ENCODE measurements around the gene NMBR. TPM values are rescaled to one million over a fixed set of nuclear protein-coding genes. Genes with fewer than 3 reads are reported as not detected.

Gene NMBR
- total RNA-seq, 4 donors from 2014 or later, result not detected

- TF ChIP-seq CTCF (IDR thresholded peaks at IDR 0.05) (no peak), POLR2A (IDR thresholded peaks at IDR 0.05) (no peak)
- intact Hi-C loops (cut with DNase I; ENCODE audit: low total_unique reads), result no loop called here
- 28 to 35% methylated on average over 1 of the region's 1 CpG for WGBS, 2 donors
- no peak for DNase-seq (ENCODE audit: low spot score in 2 of 2)
- no peak overlapping the region for H3K4me3 ChIP-seq (ENCODE audit: low read depth, poor library complexity, severe bottlenecking)
Observed at GRCh38 chr6:142187209-142187608, 40.3 kb upstream of the NMBR start.

- H3K4me3 ChIP-seq (ENCODE audit: low read depth, poor library complexity, severe bottlenecking), result no peak overlapping the region
- 88 to 96% methylated on average over 1 of the region's 1 CpG for WGBS, 2 donors
- TF ChIP-seq CTCF (IDR thresholded peaks at IDR 0.05), result no peak
- TF ChIP-seq POLR2A (IDR thresholded peaks at IDR 0.05), result no peak
- intact Hi-C loops (cut with DNase I; ENCODE audit: low total_unique reads), result no loop called here
- DNase-seq (ENCODE audit: low spot score in 2 of 2), result no peak
Observed at GRCh38 chr6:142185641-142186040, 38.7 kb upstream of the NMBR start.

- DNase-seq (ENCODE audit: low spot score in 2 of 2), result no peak
- intact Hi-C loops (cut with DNase I; ENCODE audit: low total_unique reads), result no loop called here
- no peak for TF ChIP-seq POLR2A (IDR thresholded peaks at IDR 0.05)
- no peak overlapping the region for H3K4me3 ChIP-seq (ENCODE audit: low read depth, poor library complexity, severe bottlenecking)
- WGBS, 2 donors, result 93 to 96% methylated on average over 2 of the region's 2 CpGs
Observed at GRCh38 chr6:142184307-142184706, 37.4 kb upstream of the NMBR start.

- intact Hi-C loops (cut with DNase I; ENCODE audit: low total_unique reads), result no loop called here
- TF ChIP-seq CTCF (IDR thresholded peaks at IDR 0.05), result no peak
- no peak for TF ChIP-seq POLR2A (IDR thresholded peaks at IDR 0.05)
- no peak overlapping the region for H3K4me3 ChIP-seq (ENCODE audit: low read depth, poor library complexity, severe bottlenecking)
- 94 to 97% methylated on average over 1 of the region's 1 CpG for whole genome bisulfite sequencing, 2 donors
- no peak for DNase-seq (ENCODE audit: low spot score in 2 of 2)
Observed at GRCh38 chr6:142183351-142183750, 36.4 kb upstream of the NMBR start.

GRCh38 chr6:142182004-142182403 is 35.1 kb upstream of the NMBR start:
- TF ChIP-seq CTCF (IDR thresholded peaks at IDR 0.05) (no peak), POLR2A (IDR thresholded peaks at IDR 0.05) (no peak)
- H3K4me3 ChIP-seq (ENCODE audit: low read depth, poor library complexity, severe bottlenecking), result no peak overlapping the region
- DNase-seq (ENCODE audit: low spot score in 2 of 2), result no peak
- intact Hi-C loops (cut with DNase I; ENCODE audit: low total_unique reads), result no loop called here

- H3K4me3 ChIP-seq (ENCODE audit: low read depth, poor library complexity, severe bottlenecking), result no peak overlapping the region
- intact Hi-C loops (cut with DNase I; ENCODE audit: low total_unique reads), result no loop called here
- no peak for DNase-seq (ENCODE audit: low spot score in 2 of 2)
- no peak for TF ChIP-seq CTCF (IDR thresholded peaks at IDR 0.05)
- no peak for TF ChIP-seq POLR2A (IDR thresholded peaks at IDR 0.05)
Observed at GRCh38 chr6:142178129-142178528, 31.2 kb upstream of the NMBR start.
